ENCODE data around the gene TSPAN9. TPM values are rescaled to one million over a fixed set of nuclear protein-coding genes. Genes with fewer than 3 reads are reported as not detected.

Gene TSPAN9
- total and polyA plus RNA-seq, 2 donors from 2014 or later, result 62.4 to 81.6 TPM

- Histone ChIP-seq H3K4me3 (ENCODE audit: low read length in 3 of 3) (no peak overlapping the region), H3K27me3 (ENCODE audit: control insufficient read depth, insufficient read depth, low read length) (no peaks in the 10 kb centered on the region), H3K9ac (ENCODE audit: low read length in 3 of 3) (no peak overlapping the region), H3K36me3 (ENCODE audit: control insufficient read depth in 2 of 3, insufficient read depth in 3 of 3, low read length in 3 of 3) (no peaks in the 10 kb centered on the region), H3K9me3 (ENCODE audit: control insufficient read depth in 2 of 3, insufficient read depth in 1 of 3, low read length in 3 of 3) (no peaks in the 10 kb centered on the region), H3K4me1 (ENCODE audit: control insufficient read depth in 2 of 3, insufficient read depth in 2 of 3, low read depth in 1 of 3, low read length in 3 of 3) (peaks cover 0 to 7% (median 0%) of the 10 kb centered on the region in 3 donors), H3K27ac (ENCODE audit: low read depth in 2 of 2, low read length in 2 of 2) (no peak overlapping the region)
- DNase-seq, result no peak
- no peak for TF ChIP-seq CTCF (IDR thresholded peaks at IDR 0.05; ENCODE audit: borderline replicate concordance, extremely low read depth, insufficient read depth)
- FAIRE-seq, result no peak
- intact Hi-C loops (cut with DNase I), result no loop called here
Measured at GRCh38 chr12:3043406-3043805, 33.8 kb upstream of the TSPAN9 start.

DNA sequence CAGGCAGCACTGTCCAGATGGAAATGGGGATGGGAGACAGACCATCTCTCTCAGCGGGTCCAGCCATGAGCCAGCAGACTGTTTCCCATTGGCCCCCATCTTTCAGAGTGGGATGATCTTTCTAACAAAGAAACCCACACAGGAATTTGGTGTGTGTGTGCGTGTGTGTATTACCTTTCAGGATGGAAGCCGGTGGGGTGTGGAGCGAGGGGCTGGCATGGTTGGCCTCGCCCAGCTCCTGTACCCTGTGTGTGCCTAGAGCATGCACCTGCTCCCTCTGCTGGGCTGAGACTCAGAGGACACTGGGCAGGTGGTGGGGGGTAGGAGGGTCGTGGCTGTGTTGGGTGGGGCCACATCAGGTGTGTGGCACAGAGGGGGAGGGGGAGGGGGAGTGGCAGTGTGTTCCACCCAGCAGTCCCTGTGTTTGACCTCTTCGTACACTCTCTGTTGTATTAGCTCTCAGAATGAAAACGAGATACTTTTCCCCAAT lies 33.0 kb upstream of the TSPAN9 start:
- H3K27ac ChIP-seq (ENCODE audit: low read depth in 2 of 2, low read length in 2 of 2), result no peak overlapping the region
- H3K36me3 ChIP-seq (ENCODE audit: control insufficient read depth in 2 of 3, insufficient read depth in 3 of 3, low read length in 3 of 3), result no peaks in the 10 kb centered on the region
- H3K4me3 ChIP-seq (ENCODE audit: low read length in 3 of 3), result no peak overlapping the region
- no peak for TF ChIP-seq CTCF (IDR thresholded peaks at IDR 0.05; ENCODE audit: borderline replicate concordance, extremely low read depth, insufficient read depth)
- no peak overlapping the region for H3K9ac ChIP-seq (ENCODE audit: low read length in 3 of 3)
- H3K27me3 ChIP-seq (ENCODE audit: control insufficient read depth, insufficient read depth, low read length), result no peaks in the 10 kb centered on the region
- DNase-seq (no peak), FAIRE-seq (no peak)
- no peaks in the 10 kb centered on the region for H3K9me3 ChIP-seq (ENCODE audit: control insufficient read depth in 2 of 3, insufficient read depth in 1 of 3, low read length in 3 of 3)
- H3K4me1 ChIP-seq (ENCODE audit: control insufficient read depth in 2 of 3, insufficient read depth in 2 of 3, low read depth in 1 of 3, low read length in 3 of 3), result peaks cover 0 to 7% (median under 1%) of the 10 kb centered on the region in 3 donors
- intact Hi-C loops (cut with DNase I), result no loop called here

DNA sequence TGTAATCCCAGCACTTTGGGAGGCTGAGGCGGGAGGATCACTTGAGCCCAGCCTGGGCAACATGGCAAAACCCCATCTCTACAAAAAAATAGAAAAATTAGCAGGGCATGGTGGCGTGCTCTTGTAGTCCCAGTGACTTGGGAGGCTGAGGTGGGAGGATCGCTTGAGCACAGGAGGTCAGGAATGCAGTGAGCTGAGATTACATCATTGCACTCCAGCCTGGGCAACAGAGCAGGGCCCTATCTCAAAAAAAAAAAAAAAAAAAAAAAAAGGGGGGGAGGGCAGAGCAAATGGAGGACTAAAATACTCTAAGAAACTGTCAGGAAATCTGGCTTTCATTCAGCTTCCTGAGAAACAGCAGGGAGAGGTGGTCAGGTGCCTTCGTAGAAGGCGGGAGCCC lies 31.7 kb upstream of the TSPAN9 start:
- Histone ChIP-seq H3K9ac (ENCODE audit: low read length in 3 of 3) (no peak overlapping the region), H3K27me3 (ENCODE audit: control insufficient read depth, insufficient read depth, low read length) (no peaks in the 10 kb centered on the region), H3K36me3 (ENCODE audit: control insufficient read depth in 2 of 3, insufficient read depth in 3 of 3, low read length in 3 of 3) (no peaks in the 10 kb centered on the region), H3K4me1 (ENCODE audit: control insufficient read depth in 2 of 3, insufficient read depth in 2 of 3, low read depth in 1 of 3, low read length in 3 of 3) (peaks cover 0 to 10% (median 5%) of the 10 kb centered on the region in 3 donors), H3K4me3 (ENCODE audit: low read length in 3 of 3) (no peak overlapping the region), H3K27ac (ENCODE audit: low read depth in 2 of 2, low read length in 2 of 2) (no peak overlapping the region), H3K9me3 (ENCODE audit: control insufficient read depth in 2 of 3, insufficient read depth in 1 of 3, low read length in 3 of 3) (no peaks in the 10 kb centered on the region)
- intact Hi-C loops (cut with DNase I), result no loop called here
- no peak for TF ChIP-seq CTCF (IDR thresholded peaks at IDR 0.05; ENCODE audit: borderline replicate concordance, extremely low read depth, insufficient read depth)
- DNase-seq, result no peak
- FAIRE-seq, result no peak

DNA sequence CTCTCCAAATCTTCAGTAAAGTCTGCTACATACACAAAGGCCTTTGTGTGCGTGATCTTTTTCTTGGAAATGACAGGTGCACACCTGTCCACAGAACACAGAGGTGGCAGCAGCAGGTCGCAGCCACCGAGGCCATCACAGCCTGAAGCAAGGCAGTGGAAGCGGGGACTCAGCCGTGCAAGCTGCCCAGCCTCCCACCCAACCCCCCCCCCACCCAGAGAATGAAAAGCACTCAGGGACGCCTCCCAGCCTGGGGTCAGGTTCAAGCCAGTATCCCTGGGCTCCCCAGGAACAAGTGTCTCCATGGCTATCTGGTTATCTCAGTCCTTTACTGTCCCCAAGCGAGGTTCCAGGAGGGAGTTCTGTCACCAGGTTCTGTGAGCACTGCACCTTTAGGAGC lies 31.2 kb upstream of the TSPAN9 start:
- DNase-seq (no peak), FAIRE-seq (no peak)
- Histone ChIP-seq H3K4me3 (ENCODE audit: low read length in 3 of 3) (no peak overlapping the region), H3K4me1 (ENCODE audit: control insufficient read depth in 2 of 3, insufficient read depth in 2 of 3, low read depth in 1 of 3, low read length in 3 of 3) (peaks cover 0 to 10% (median 5%) of the 10 kb centered on the region in 3 donors), H3K9ac (ENCODE audit: low read length in 3 of 3) (no peak overlapping the region), H3K36me3 (ENCODE audit: control insufficient read depth in 2 of 3, insufficient read depth in 3 of 3, low read length in 3 of 3) (no peaks in the 10 kb centered on the region), H3K9me3 (ENCODE audit: control insufficient read depth in 2 of 3, insufficient read depth in 1 of 3, low read length in 3 of 3) (no peaks in the 10 kb centered on the region), H3K27me3 (ENCODE audit: control insufficient read depth, insufficient read depth, low read length) (no peaks in the 10 kb centered on the region), H3K27ac (ENCODE audit: low read depth in 2 of 2, low read length in 2 of 2) (no peak overlapping the region)
- intact Hi-C loops (cut with DNase I), result no loop called here
- no peak for TF ChIP-seq CTCF (IDR thresholded peaks at IDR 0.05; ENCODE audit: borderline replicate concordance, extremely low read depth, insufficient read depth)
